ENCODE data around the gene PPP6R2.

The PPP6R2 gene

GRCh38 chr22:50489363-50490243 lies 146.5 kb downstream of the PPP6R2 start:
- DNase-seq (ENCODE audit: low read depth) = no peak

GRCh38 chr22:50490531-50491308 lies 147.6 kb downstream of the PPP6R2 start:
- no peak overlapping the region for H3K4me3 ChIP-seq (ENCODE audit: low read length)
- no peak for TF ChIP-seq CTCF (conservative IDR thresholded peaks at IDR 0.05; ENCODE audit: low read depth, low read length)
- DNase-seq (ENCODE audit: low read depth) = no peak

More at GRCh38 chr22:50489363-50490243, 146.5 kb downstream of the PPP6R2 start:
- H3K4me3 ChIP-seq (ENCODE audit: low read length) = no peak overlapping the region
- no peak for TF ChIP-seq CTCF (conservative IDR thresholded peaks at IDR 0.05; ENCODE audit: low read depth, low read length)
